GM19043 (cell line): ENCODE results near the gene LMX1B.

ENCODE experiments used
- ATAC-seq: cut with Tn5 transposase; IDR thresholded peaks from one replicate; pipeline ENCODE4 v1.9.1; 2021; ENCODE audit warnings: low read depth; ENCODE audit not compliant: unreplicated experiment

LMX1B gene

DNA sequence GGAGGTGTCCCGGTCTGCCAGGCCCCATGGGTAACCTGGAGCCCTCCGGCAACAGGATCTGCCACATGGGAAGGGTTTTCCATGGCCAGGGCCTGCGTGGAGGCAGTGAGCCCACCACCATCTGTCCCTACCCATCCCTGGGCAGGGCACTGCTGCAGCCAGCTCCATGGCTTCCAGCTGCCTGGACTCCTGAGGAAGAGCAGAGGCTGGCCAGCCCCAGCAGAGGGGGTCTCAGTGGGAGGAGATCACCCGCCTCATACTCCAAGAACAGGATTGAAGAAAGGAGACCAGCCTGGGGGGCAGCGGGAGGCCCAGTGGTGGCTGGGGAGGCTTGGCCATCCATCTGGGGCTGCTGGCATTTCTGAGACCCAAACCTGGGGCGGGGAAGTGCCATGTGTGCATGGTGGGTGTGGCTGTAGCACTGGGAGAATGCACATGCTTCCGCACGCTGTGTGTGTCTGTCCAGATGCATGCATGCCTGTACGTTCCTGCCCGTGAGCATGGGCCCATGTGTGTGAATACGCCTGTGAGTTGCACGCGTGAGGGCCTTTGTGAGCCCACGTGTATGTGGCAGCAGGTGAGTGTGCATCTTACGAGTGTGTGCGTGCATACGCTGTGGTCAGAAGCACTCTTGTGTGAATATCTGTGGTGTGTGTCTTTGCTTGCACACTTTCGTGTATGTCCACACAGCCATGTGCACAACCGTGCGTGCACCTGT is 78.5 kb downstream of the LMX1B start:
- ATAC-seq = no peak

DNA sequence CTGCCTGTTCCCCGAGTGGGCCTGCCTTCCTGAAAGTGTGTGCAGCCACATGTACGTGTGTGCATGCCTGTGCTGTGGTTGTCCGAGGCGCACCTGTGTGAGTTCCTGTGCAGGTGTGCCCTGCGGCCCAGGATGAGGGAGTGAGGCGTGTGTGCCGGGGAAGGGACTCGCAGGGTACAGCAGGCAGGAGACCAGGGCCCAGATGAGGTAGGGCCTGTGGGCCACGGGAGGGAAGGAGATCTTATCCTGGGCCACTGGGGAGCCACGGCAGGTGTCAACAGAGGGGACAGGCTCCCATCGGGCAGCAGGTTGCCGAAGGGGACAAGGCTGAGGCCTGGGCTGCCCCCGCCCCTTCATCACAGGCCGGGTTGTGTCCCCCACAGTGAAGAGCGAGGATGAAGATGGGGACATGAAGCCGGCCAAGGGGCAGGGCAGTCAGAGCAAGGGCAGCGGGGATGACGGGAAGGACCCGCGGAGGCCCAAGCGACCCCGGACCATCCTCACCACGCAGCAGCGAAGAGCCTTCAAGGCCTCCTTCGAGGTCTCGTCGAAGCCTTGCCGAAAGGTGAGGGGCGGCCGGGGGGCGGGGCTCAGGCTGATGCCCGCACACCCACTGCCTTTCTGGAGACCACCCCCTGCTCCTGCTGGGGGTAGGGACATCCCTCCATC is 79.2 kb downstream of the LMX1B start:
- no peak for ATAC-seq

DNA sequence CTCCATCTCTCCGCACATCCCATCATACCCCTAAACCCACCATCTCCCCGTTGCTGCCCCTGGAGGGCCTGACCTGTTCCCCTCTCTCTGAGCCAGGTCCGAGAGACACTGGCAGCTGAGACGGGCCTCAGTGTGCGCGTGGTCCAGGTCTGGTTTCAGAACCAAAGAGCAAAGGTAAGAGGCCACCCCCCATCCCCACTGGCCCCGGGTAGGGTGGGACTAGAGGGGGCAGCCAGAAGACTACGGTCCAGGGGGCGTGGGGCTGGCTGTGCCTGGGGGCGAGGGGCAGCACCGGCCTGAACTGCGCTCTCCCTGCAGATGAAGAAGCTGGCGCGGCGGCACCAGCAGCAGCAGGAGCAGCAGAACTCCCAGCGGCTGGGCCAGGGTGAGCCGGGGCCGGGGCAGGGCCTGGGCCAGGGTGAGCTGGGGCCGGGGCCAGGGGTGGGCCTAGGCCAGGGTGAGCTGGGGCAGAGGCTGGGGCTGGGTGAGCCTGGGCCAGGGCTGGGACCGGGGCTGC is 79.8 kb downstream of the LMX1B start:
- no peak for ATAC-seq

DNA sequence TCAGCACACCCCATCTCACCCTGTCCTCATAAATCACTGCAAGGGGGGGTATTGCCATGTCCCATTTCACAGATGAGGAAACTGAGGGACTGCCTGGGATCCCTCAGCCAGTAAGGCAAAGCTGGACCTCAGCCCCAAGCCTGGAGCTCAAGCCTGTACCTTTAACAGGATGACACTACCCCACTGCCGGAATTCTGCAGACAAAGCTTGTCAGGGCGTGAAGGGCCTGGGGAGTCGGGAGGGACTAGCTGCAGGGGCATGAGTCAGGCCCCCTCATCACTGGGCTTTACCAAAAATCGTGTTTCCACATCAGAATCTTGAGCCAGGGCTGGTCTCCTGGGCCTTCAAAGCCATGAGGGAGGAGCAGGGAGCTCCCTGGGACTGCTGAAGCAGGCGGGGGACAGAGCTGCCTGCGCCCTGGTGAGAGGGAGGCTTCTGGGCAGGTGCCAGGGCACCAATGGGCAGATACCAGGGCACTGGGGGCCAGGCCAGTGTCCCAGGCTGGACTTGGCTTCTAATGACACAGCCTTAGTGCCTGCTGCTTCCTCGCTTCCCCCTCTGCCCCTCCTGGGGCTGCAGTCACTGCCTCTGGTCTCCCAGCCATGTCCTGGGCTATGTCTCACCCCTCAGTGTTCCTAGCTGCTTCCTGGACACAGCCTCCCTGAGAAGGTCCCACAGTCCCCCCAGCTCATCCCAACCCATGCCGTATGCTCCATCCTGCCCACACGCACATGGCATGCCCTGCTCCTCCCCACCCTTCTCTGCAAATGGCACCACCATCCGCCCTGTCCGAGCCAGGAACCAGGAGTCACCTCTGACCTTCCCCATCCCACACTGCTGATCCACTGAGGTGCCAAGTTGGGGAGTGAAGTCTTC is 80.7 kb downstream of the LMX1B start:
- ATAC-seq = no peak

DNA sequence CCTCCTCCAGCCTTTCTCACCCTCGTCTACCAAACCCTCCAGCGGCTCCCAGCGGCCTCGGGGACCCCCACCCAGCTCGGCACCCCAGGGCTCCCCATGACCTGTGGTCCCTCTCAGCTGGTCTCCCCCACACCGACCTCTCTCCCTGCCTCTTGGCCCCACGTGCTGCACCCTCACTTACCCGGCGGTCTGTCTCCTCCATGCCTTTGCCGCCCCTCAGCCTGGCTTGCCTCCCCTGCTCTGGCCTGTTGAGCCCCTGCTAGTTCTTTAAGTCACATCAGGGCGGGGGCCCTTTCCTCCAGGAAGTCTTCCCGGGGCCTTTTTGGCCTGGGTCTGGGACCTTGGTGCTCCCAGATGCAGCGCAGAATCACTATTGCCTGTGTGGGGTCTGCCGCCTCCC is 81.5 kb downstream of the LMX1B start:
- no peak for ATAC-seq

DNA sequence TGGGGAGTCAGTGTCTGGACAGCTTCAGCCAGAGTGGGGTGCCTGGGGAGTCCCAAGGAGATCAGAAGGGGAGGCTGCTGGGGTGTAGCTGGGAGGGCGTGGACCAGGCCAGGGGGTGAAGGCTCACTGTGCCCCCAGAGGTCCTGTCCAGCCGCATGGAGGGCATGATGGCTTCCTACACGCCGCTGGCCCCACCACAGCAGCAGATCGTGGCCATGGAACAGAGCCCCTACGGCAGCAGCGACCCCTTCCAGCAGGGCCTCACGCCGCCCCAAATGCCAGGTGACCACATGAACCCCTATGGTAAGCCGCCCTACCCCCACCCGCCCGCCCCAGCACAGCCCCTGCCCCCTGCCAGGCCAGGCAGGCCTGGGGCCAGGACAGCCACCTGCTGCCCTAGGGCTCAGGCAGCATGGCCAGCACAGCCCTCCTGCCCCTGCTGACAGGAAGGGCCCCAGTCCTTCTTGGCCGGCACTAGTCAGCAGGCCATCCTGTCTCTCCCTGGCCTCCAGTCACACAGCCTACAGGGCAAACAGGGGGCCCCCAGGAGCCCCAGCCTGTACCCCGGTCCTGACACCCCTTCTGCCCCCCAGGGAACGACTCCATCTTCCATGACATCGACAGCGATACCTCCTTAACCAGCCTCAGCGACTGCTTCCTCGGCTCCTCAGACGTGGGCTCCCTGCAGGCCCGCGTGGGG is 82.1 kb downstream of the LMX1B start:
- ATAC-seq = no peak

DNA sequence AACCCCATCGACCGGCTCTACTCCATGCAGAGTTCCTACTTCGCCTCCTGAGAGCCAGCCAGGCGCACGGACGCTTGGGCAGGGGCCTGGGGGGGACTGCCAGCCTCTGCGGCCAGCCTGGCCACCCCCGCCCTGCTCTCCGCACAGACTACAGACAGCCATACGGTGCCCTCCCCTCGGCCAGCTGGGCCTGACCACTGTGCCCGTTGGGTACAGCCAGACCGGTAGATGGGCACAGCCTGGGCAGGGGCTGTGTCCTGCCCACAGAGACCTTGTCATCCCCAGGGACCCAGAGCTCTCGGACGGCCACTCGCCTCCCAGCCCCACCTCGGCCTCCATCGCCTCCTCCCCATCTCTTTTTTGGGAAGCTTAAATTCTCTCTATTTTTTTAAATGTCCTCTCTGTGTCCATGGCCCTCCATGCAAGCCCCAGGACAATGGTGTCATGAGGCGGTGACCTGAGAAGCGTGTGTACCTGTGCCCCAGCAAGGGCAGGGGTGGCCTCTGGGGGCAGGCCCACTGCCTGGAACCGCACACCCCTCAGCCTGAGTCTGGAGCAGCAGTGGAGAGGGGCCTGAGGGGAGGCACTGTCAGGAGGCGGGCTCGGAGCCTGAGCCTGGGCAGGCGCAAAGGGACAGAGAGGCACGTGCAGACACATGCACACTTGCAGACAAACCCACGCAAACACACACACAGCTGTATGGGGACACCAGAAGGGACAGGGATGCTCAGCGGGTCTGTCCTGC is 82.8 kb downstream of the LMX1B start:
- no peak for ATAC-seq

DNA sequence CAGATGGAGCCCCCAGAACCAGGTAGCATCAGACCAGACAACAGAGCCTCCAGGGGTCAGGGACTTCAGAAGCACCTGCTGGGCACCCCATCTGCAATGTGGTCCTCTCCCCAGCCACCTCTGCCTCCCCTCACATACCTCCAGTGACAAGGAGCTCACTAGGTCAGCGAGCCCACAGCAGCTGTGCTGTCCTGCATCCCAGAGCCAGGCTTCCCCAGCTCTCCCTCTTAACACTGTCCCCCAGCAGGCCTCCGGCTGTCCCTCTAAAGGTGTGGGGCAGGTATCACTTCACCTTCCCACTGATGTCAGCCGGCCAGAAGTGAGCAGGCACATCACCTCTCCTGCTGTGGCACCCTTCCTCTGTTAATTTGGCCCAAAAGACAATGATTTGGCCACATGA is 83.6 kb downstream of the LMX1B start:
- ATAC-seq = no peak

DNA sequence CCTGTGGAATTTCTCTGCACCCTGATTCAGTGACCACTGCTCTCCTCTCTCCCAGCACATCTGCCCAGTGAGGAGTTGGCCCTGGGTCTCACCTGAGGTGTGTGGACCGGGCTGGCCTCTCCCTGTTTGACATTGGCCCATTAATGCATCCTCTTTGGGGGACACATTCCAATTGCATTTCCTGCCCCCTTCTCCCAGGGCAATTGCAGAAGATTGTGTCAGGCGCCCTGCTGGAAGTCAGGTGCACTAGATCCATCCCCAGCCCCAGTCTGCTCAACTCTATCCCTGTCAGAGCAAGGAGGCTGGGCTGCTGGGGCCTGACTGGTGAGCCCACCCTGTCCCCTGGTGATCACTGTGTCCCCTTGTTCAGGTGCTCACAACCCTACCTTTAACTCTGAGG is 84.5 kb downstream of the LMX1B start:
- no peak for ATAC-seq

DNA sequence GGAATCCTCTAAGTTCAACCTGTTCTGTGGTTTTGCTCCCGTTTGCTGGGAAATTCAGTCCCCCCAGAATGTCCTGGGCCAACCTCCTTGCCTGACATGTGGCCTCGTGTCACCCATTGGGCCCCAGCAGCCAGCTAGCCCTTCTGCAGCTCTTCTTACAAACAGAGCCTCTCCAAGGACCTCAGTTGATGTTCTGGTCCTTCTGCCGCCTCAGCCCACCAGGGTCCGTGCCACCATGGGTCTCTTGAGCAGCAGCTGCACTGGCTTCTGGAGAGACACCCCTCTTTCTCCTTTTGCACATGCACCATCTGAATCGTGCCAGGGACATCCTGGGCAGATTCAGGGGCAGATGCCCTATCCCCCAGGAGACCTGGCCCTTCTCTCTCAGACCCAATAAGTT is 85.0 kb downstream of the LMX1B start:
- no peak for ATAC-seq

DNA sequence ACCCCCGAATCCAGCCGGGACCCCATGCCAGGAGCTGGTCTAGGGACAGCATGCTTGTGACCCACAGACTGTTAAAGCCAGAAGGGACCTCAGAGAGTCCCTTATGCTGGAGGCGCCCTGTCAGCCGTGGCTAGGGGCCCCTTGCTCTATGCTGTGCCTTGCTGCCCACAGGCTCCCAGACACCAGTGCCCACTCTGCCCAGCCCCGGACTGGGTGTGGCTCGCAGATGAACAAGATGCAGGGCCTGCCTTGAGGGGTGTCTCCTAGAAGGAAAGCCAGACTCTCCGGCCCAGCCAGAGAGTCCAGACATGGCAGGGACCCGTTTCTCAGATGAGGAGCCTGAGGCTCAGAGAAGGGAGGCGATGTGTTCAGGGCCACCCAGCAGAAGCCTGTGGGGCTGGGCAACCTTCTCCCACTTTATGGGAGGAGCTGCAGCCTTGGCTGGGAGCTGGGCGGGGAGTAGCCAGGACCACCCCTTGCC is 85.7 kb downstream of the LMX1B start:
- no peak for ATAC-seq

DNA sequence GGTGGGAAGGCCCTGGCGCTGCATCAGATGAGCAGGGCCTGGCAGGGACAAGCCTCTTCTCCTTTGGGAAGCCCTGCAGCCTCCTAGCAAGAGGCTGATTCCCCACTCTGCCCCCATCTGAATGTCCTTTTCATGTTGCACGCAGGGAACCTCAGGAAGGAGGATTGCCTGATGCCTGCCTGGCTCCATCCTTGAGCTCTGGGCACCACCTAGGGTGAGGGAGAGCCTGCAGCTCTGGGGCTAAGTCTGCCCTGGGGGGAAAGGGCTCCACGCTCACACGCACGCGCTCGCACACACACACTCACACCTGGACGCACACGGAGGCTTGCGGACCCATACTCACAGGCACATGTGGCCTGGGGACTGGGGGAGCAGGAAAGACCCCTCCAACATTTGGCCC is 86.6 kb downstream of the LMX1B start:
- ATAC-seq = no peak

DNA sequence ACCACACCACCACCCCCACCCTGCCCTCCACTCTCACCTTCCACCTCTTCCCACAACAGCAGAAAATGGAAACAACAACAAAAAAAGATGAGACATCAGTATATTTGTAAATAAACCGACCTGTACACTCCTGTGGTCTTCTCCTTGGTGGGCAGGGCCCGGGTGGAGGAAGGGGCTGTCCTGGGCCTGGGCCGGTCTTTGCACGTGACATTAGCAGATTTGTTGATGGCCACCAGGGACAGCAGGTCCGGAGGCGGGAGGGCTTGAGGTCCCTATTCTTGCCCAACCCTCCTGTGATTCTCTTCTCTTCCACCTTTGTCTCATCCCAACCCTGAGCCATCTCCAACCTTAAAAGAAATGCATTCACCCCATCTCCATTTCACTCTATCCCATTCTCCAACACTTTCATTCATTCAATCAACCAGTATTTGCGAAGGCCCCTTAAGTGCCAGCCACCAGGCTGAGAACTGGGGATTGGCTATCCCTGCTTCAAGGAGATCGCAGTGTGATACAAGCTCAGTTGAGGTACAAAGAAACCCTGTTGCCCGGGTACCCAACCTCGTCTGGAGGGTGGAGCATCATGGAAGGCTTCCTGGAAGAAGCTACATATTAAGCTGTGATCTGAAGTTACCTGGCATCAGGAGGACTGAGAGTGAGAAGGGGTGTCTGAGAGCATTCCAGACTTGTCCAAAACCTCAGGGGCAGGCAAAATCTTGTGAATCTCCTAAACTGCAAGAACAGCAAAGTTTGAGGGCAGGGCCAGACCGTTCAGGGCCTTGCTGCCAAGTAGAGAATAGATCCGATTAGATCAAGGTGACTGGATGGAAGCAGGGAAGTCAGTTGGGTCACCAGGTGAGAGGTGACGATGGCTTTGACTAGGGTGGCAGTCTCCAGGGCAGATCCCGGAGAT is 87.4 kb downstream of the LMX1B start:
- no peak for ATAC-seq

DNA sequence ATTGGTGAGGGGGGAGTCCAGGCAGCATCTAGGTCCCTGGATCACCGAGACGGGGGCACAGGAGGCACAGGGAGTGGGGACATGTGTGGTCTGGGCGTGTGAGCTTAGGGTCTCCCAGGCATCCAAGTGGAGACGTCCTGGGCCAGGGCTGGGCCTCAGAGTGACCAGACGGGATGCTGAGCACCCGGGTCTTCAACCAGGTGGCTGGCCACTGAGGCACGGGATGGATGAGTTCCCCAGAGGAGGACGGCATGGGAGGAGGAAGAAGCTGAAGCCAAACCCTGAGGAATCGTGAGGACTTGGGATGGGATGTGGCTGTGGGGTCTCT is 88.0 kb downstream of the LMX1B start:
- ATAC-seq = no peak

DNA sequence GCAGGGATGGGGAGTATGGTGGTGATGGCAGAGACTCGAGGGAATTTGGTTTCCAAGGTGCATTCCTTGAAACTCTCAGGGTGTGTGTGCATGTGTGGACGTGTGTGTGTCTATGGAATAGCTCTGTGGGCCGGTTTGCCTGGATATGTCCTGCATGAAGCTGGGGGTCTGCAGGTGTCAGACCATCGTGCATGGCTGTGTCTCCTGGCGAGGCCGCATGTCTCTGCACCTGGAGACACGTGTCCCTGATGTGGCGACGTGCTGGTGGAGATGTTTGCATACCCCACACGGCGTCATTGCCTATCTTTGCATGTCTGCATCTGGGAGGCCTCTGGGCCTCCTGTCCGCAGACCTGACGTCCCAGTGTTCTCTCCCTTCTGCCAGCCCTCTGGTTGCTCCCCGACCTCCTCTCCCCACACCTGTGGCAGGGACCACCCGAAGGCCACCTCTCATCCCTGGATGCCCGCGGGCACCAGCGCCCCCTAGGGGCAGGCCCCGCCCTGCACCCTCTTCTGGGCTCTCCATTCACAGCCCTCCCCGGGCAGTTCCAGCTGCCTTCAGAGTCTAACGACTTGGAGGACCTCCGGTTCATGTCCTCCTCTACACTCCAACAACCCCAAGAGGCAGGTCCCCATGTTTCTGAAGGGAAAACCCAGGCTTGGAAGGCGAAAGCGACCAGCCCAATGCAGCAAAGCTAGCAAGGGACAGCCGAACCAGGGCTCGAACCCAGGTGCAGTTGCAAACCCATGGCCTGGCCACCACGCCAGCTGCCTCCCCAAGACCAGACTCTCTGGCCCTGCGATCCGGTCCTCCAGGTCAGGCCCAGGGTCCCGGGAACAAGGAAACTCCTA is 88.6 kb downstream of the LMX1B start:
- no peak for ATAC-seq

DNA sequence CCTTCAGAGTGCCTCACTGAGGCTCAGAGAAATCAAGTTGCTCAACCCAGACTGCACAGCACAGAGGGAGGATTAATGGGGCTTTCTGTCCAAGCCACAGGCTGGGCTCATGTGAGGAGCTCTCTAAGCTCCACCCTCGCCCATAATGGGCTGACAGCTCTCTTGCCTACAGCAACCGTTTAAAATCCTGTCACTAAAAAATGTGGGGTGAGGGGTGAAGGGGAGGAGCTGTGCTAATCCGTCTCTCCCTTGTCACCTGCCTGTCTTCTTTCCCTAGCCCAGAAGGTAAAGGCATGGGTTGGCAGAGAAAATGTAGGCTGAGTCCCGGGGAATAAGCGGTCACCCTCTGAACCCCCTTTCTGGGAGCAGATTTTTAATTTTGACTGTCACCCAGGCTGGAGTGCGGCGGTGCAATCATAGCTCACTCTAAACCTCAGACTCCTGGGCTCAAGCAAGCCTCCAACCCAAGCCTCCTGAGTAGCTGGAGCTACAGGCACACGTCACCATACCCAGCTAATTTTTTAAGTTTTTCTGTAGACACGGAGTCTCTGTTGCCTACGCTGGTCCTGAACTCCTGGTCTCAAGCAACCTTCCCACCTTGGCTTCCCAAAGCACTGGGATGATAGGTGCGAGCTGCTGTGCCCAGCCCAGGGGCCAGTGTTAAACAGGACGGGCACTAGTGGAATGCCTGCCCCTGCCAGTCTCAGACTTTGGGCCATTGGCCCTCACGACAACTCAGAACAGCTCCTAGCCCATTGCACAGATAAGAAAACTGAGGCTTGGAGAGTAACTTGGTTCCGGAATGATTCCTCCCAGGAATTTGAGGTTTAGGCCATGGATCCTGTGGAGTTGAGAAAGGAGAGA is 89.5 kb downstream of the LMX1B start:
- ATAC-seq = no peak

DNA sequence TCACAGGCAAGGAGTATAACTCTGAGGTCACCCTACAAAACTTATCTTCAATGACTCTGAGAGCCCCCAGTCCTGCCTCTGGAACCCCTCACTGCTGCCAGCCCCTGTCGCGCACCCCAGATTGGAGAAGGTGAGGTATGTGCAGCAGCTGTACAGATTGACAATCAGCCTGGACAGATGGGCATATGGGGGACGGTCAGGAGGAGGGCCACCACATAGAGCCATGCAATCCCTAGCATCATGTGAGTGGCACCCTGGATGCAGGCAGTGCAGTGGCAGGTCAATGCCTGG is 90.1 kb downstream of the LMX1B start:
- ATAC-seq = no peak
